Esophagus muscularis mucosa (tissue), 4 donors: Measurements from ENCODE around the gene KIRREL3.

Experiments
- CTCF ChIP-seq, 3 experiments: fragments of 200-600 bp in 2 of 3; fragments of 450-650 bp in 1 of 3; sonication (generic) in 2 of 3; IDR thresholded peaks; one replicate each; pipeline ENCODE4 v1.5.1; 2017 to 2019; ENCODE audit warnings: antibody characterized with exemption in 3 of 3, mild to moderate bottlenecking in 2 of 3, moderate library complexity in 1 of 3
- EP300 ChIP-seq: sonication (generic); formaldehyde crosslinking; IDR thresholded peaks from one replicate; pipeline ENCODE4 v1.6.1; 2017; ENCODE audit warnings: antibody characterized with exemption
- POLR2A ChIP-seq: fragments of 450-650 bp; IDR thresholded peaks from one replicate; pipeline ENCODE4 v1.6.1; 2017; ENCODE audit warnings: antibody characterized with exemption, moderate library complexity, mild to moderate bottlenecking, low read depth
- POLR2AphosphoS5 ChIP-seq, 2 donors: sonication (generic); formaldehyde crosslinking; IDR thresholded peaks; one replicate each; pipeline ENCODE4 v1.6.1; 2017; ENCODE audit warnings: antibody characterized with exemption in 2 of 2

- no peak for TF ChIP-seq POLR2AphosphoS5 (IDR thresholded peaks at IDR 0.05)
- no peak for TF ChIP-seq POLR2A
- no peak for TF ChIP-seq CTCF (IDR thresholded peaks at IDR 0.05)
- no peak for TF ChIP-seq EP300
Measured at GRCh38 chr11:126800009-126800408, 200.6 kb downstream of the KIRREL3 start.
